Fibroblast of the aortic adventitia (primary cell): ENCODE results near the gene RABEP1. TPM values are rescaled to one million over a fixed set of nuclear protein-coding genes. Genes with fewer than 3 reads are reported as not detected.

Source experiments
- DNase-seq: peaks from one replicate; pipeline ENCODE4 v3.0.0-alpha.2; 2010; ENCODE audit warnings: low read depth
- H3K4me3 ChIP-seq: 2 replicates; pipeline ENCODE4 v1.5.1; 2011; ENCODE audit warnings: low read depth, mild to moderate bottlenecking, control low read depth, low read length, moderate library complexity
- CTCF ChIP-seq: IDR thresholded peaks from 2 replicates; pipeline ENCODE4 v1.5.1; 2011; ENCODE audit warnings: mild to moderate bottlenecking, low read length, control low read depth, inconsistent platforms; ENCODE audit not compliant: insufficient read depth
- total RNA-seq: library from RNA; depleted of rRNA; stranded (reverse); fragments of >200 nt; gene quantifications from 2 replicates; pipeline ENCODE4 v1.2.3, GENCODE V29; 2012; ENCODE audit warnings: low replicate concordance

RABEP1 gene
- total RNA-seq, 1 donor, result 43.5 TPM

- no peak overlapping the region for H3K4me3 ChIP-seq
- no peak for TF ChIP-seq CTCF
- no peak for DNase-seq
Measured at GRCh38 chr17:5297245-5297644, 15.2 kb downstream of the RABEP1 start.

GRCh38 chr17:5299383-5299782 lies 17.3 kb downstream of the RABEP1 start:
- TF ChIP-seq CTCF, result no peak
- no peak for DNase-seq

GRCh38 chr17:5304636-5305035 lies 22.6 kb downstream of the RABEP1 start:
- TF ChIP-seq CTCF, result no peak
- DNase-seq, result no peak
- H3K4me3 ChIP-seq, result no peak overlapping the region

More at GRCh38 chr17:5299383-5299782, 17.3 kb downstream of the RABEP1 start:
- H3K4me3 ChIP-seq, result no peak overlapping the region

GRCh38 chr17:5309851-5310250 lies 27.8 kb downstream of the RABEP1 start:
- no peak overlapping the region for H3K4me3 ChIP-seq
- DNase-seq, result no peak
- TF ChIP-seq CTCF, result no peak

- TF ChIP-seq CTCF, result no peak
- no peak for DNase-seq
- H3K4me3 ChIP-seq, result no peak overlapping the region
Measured at GRCh38 chr17:5325851-5326250, 43.8 kb downstream of the RABEP1 start.

- peak; percentile 4 for DNase-seq
- no peak overlapping the region for H3K4me3 ChIP-seq
- TF ChIP-seq CTCF, result no peak
Measured at GRCh38 chr17:5329784-5330557, 47.9 kb downstream of the RABEP1 start.

GRCh38 chr17:5330981-5331380 lies 48.9 kb downstream of the RABEP1 start:
- no peak for TF ChIP-seq CTCF

More at GRCh38 chr17:5330981-5331380, 48.9 kb downstream of the RABEP1 start:
- H3K4me3 ChIP-seq, result no peak overlapping the region
- no peak for DNase-seq
